CD4-positive, alpha-beta T cell treated with Interleukin-17A for 1 hour (primary cell): Measurements from ENCODE around the gene PSMB5.

ENCODE experiments used
- DNase-seq: peaks from one replicate; pipeline ENCODE4 v3.0.0-alpha.2; 2020

PSMB5 gene

GRCh38 chr14:23058654-23059504 lies 24.2 kb upstream of the PSMB5 start:
- no peak for DNase-seq

DNA sequence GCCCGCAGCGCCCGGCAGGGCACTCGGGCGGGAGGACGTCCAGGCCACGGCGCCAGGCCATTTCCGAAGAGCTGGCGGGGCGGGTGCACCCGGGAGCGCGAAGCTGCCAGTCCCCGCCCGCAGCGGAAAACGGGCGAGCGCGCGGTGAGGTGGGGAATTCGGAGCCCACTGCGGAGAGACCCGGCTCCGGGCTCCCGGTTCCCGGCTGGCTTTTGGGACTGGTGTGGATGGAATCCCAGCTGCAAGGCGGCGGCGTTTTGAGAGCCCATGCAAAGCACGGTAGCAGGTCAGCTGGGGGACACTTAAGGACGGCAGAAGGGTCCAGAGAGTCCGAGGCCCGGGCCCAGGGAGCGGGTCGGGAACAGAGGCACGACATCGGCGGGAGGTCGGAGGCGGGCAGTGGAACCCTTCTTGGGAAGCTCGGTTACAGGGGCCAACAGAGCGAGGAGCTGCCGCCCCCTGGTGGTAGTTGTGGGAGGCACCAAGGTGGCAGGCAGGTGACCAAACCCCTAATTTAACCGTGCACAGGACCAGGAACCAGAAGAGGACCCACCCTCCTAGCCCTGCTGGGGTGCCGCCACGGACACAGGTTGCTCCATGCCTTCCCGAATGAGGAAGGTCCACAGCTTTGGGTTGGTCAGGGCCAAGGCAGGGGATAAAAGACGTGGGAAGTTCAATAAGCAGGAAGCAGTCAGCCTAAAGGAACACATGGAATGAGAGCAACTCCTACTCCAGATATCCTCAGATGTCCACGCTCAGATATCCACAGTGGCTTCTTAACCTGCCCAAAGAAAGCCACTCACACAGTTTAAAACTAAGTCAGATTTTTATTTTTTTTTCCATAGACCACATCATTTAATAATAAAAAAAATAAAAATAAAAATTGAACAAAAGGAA lies 23.3 kb upstream of the PSMB5 start:
- peak; percentile 87 for DNase-seq

- DNase-seq, result peak; percentile 75
These were observed 22.5 kb upstream of the PSMB5 start, which contains the start of gene CDH24 for GRCh38 chr14:23056956-23057756. Gene CDH24, minus strand, starts transcription at chr14:23057520. Its CDS starts 1,787 bp downstream, at chr14:23055733.

- DNase-seq, result peak; percentile 75
These were observed 21.6 kb upstream of the PSMB5 start for GRCh38 chr14:23056145-23056955.

DNA sequence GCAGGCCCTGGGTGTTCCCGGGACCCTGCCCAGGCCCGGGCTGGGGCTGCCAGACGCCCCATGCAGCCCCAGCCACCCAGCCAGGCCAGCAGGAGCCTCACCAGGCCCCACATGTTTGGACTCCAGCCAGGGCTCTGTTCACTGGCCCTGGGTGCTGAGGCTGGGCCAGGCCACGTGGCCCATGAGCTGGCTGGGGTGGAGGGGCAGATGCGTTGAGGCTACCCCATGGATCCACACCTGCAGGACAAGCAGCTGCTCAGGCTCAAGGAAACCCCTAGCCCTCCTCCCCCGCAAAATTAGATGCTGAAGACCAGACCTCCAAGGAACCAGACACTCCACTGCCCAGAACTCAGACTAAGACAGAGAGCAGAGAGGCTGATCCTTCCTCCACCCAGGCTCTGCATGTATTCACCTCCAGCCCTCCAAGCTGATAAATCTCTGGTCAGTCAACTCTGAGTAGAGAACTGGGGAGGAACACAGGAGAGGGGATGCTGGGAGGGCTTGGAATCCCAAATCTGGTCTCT lies 21.0 kb upstream of the PSMB5 start:
- no peak for DNase-seq

- no peak for DNase-seq
These were observed 20.4 kb upstream of the PSMB5 start for GRCh38 chr14:23055147-23055550.

DNA sequence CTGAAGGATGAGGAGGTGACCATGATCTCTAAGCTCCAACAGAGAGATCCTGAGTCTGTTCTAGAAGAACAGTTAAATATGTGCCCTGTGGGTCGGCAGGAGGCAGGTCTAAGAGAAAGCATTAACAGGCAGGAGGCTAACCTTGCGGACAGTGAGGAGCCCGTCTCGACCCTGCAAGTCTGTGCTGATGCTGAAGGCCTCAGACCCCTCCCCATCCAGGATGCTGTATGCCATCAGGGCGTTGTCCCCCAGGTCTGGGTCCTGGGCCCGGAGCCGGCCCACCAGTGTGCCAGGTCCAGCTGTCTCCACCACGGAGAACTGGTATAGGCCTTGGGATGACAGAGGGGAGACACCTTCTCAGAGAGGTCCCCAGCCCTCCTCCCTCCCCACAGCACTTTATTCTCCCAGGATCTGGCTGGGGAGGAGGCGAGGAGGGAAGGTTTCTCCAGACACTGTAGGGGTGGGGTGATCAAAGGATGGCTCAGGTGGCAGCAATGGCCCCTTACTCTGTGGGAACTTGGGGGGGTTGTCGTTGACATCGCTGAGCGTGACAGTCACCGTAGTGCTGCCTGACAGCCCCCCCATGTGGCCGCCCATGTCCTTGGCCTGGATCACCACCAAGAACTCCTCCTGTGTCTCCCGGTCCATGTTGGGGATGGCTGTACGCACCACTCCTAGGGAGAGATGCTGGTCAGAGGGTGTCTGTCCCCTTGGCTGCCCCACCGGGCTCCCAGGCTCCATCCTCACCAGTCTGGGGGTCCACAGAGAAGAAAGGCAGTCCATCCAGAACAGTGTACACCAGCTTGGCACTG lies 19.5 kb upstream of the PSMB5 start:
- DNase-seq, result peak; percentile 14

- no peak for DNase-seq
These were observed 18.7 kb upstream of the PSMB5 start for GRCh38 chr14:23053426-23053825.

- no peak for DNase-seq
These were observed 18.0 kb upstream of the PSMB5 start for GRCh38 chr14:23052671-23053070.

DNA sequence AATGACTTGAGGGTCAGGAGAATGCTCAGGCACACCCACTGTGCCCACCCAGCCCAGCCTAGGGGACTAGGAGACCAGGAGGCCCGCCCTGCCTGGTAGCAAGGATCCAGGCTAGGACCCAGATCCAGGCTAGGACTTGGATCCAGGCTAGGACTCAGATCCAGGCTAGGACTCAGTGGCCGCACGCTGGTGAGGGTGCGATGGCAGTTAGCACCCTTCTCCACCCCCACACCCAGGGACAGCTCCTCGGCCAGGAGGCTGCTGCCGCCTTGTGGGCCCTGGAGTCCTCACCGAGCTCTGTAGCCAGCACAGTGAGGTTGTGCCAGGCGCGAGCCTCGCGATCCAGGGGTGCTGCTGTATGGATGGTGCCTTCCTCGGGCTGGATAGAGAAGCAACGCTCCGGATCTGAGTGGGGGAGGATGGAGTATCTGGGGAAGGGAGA lies 17.5 kb upstream of the PSMB5 start:
- no peak for DNase-seq

- no peak for DNase-seq
These were observed 16.7 kb upstream of the PSMB5 start for GRCh38 chr14:23051141-23052057.

GRCh38 chr14:23049011-23049410 lies 14.3 kb upstream of the PSMB5 start:
- no peak for DNase-seq

- no peak for DNase-seq
These were observed 13.3 kb upstream of the PSMB5 start for GRCh38 chr14:23047751-23048693.

- no peak for DNase-seq
These were observed 12.4 kb upstream of the PSMB5 start for GRCh38 chr14:23047034-23047634.

DNA sequence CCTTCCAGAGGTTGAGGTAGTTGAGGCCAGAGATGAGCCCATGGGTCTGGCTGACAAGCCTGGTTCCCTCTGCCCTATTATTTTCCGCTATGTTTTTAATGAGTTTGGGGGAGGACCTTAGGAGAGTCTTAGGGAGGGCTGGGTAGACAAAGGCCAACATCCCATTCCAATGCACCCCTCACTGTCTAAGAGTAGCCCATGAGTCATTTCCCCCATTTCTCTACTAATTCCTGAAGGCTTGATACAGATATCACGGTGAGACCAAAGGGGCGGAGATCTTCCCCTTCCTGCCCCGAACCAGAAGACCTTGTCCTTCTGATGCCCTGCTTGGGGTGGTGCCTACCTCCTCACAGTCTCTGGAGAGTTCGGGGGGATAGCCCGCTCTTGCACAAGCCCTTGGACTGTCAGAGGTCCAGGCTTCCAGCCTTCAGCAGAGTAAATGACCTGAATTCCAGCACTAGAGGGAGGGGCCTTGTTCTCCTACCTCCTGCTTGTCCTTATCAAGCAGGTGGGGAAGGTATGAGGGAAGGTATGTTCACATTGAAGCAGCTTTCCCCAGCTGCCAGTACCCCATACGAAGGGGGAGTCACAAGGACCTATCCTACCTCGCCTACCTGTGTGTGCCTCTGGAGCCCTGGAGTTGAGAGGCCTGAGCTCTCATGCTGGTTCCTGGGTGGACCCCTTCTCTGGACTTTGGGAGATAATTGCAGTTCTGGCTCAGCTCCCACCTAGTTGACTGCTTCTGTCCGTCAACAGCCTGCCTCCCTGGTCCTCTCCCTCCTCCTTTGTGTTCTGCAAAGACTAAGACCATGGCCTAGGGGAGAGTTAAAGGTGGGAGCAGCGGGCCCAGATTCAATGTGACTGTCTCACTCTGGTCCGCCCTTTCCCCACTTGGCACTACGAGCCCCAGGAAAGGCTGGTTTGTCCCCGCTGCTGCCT lies 11.0 kb upstream of the PSMB5 start:
- DNase-seq, result no peak

- DNase-seq, result no peak
These were observed 10.1 kb upstream of the PSMB5 start for GRCh38 chr14:23044840-23045239.

GRCh38 chr14:23043754-23044153 lies 9.1 kb upstream of the PSMB5 start:
- DNase-seq, result no peak
